K562 (cell line): Measurements from ENCODE around the gene METRN. TPM values are rescaled to one million over a fixed set of nuclear protein-coding genes. Genes with fewer than 3 reads are reported as not detected.
A peak's percentile ranks its signal among the peaks of the same experiment; 100 is the strongest.

ENCODE experiments used
- ATAC-seq: fragments of 200-7000 bp; cut with Tn5 transposase; 3 replicates; pipeline ENCODE4 v1.9.1; 2020; ENCODE audit warnings: moderate library complexity
- BruUV-seq: library from RNA; stranded (reverse); fragments of 400-500 nt; replicated peaks from 2 replicates; lab custom pipeline; 2021; lab: Mats Ljungman, UMichigan
- CTCF ChIA-PET: fragments of 300-600 bp; formaldehyde crosslinking; extraction: SDS; loops from one replicate; lab custom pipeline; 2021; ENCODE audit warnings: low intra/inter-chr PET ratio; lab: Yijun Ruan, JAX
- POLR2A ChIA-PET: fragments of 300-600, 350-650 bp; sonication (Branson Sonifier 250); formaldehyde crosslinking; extraction: SDS; loops from one replicate; lab custom pipeline; 2021; ENCODE audit warnings: antibody characterized with exemption, inconsistent platforms; lab: Yijun Ruan, JAX
- DNase-seq, 4 experiments: peaks; one replicate each; pipeline versions ENCODE4 v3.0.0 to v3.0.0-alpha.2; 2011 to 2018; ENCODE audit warnings: low spot score in 3 of 4, mixed read lengths in 3 of 4; ENCODE audit errors: extremely low read depth in 1 of 4
- FAIRE-seq: peaks from 2 replicates; lab custom pipeline; 2011; peaks lifted over from hg19 to GRCh38; lab: Jason Lieb, UNC
- H2AFZ ChIP-seq: 2 replicates; pipeline ENCODE4 v1.6.0; 2011; ENCODE audit warnings: low read depth, low read length, control low read depth, inconsistent platforms
- H3K27ac ChIP-seq: fragments of 200-600 bp; 3 replicates; pipeline ENCODE4 v1.8.0; 2011; ENCODE audit warnings: low read depth, mild to moderate bottlenecking, control low read depth, inconsistent platforms, low read length, moderate library complexity, mixed read lengths; ENCODE audit errors: extremely low read depth
- H3K27me3 ChIP-seq, 2 experiments: fragments of 300-600 bp in 1 of 2; 2 replicates in 1 of 2; 3 replicates in 1 of 2; pipeline versions ENCODE4 v1.6.0 to v1.8.0; 2011; ENCODE audit warnings: inconsistent platforms in 2 of 2, low read length in 2 of 2, mild to moderate bottlenecking in 1 of 2, mixed read lengths in 1 of 2, moderate library complexity in 1 of 2; ENCODE audit not compliant: control insufficient read depth in 2 of 2, insufficient read depth in 2 of 2
- H3K36me3 ChIP-seq: fragments of 300-600 bp; 3 replicates; pipeline ENCODE4 v1.8.0; 2011; ENCODE audit warnings: mild to moderate bottlenecking, low read length, inconsistent platforms; ENCODE audit not compliant: control insufficient read depth, insufficient read depth
- H3K4me1 ChIP-seq, 2 experiments: fragments of 200-600 bp in 1 of 2; replicated peaks in 1 of 2; 2 replicates in 1 of 2; 3 replicates in 1 of 2; pipeline versions ENCODE4 v1.5.1 to v1.8.0; 2011; ENCODE audit warnings: inconsistent platforms in 2 of 2, low read length in 2 of 2, mild to moderate bottlenecking in 1 of 2, mixed read lengths in 1 of 2, moderate library complexity in 1 of 2; ENCODE audit not compliant: control insufficient read depth in 2 of 2, insufficient read depth in 2 of 2
- H3K4me2 ChIP-seq: 2 replicates; pipeline ENCODE4 v1.6.1; 2011; ENCODE audit warnings: low read length, control low read depth, inconsistent platforms, mixed read lengths; ENCODE audit not compliant: insufficient read depth
- H3K4me3 ChIP-seq: fragments of 200-600 bp; sonication (generic), shearing (Covaris generic); 2 replicates; pipeline ENCODE4 v1.5.1; 2016; ENCODE audit warnings: control low read depth, inconsistent platforms
- H3K79me2 ChIP-seq: fragments of 200-600 bp; 3 replicates; pipeline ENCODE4 v1.8.0; 2011; ENCODE audit warnings: low read length, inconsistent platforms; ENCODE audit not compliant: control insufficient read depth, insufficient read depth
- H3K9ac ChIP-seq, 2 experiments: 2 replicates each; pipeline versions ENCODE4 v1.6.0 to v1.6.1; 2011; ENCODE audit warnings: low read depth in 2 of 2, low read length in 2 of 2, control low read depth in 1 of 2, inconsistent platforms in 1 of 2, mild to moderate bottlenecking in 1 of 2, mixed read lengths in 1 of 2; ENCODE audit not compliant: insufficient read depth in 1 of 2
- H3K9me1 ChIP-seq: one replicate; pipeline ENCODE4 v1.6.0; 2011; ENCODE audit warnings: inconsistent platforms, mild to moderate bottlenecking, low read length, moderate library complexity; ENCODE audit not compliant: control insufficient read depth, insufficient read depth
- H3K9me3 ChIP-seq: replicated peaks from 2 replicates; pipeline ENCODE4 v1.5.1; 2011; ENCODE audit warnings: low read depth, low read length, inconsistent platforms; ENCODE audit not compliant: control insufficient read depth, insufficient read depth
- H4K20me1 ChIP-seq: replicated peaks from 2 replicates; pipeline ENCODE4 v1.6.1; 2011; ENCODE audit warnings: low read length, inconsistent platforms, mixed read lengths; ENCODE audit not compliant: control insufficient read depth, insufficient read depth
- DIDO1 ChIP-seq: fragments of 450-650 bp; IDR thresholded peaks from 2 replicates; pipeline ENCODE4 v1.6.1; 2016; ENCODE audit warnings: low read depth, missing biosample characterization, missing genetic modification characterization
- GATAD2A ChIP-seq: fragments of 450-650 bp; IDR thresholded peaks from 2 replicates; pipeline ENCODE4 v1.6.1; 2017
- MTA1 ChIP-seq: fragments of 450-650 bp; IDR thresholded peaks from 2 replicates; pipeline ENCODE4 v1.6.1; 2017; ENCODE audit warnings: borderline replicate concordance
- NEUROD1 ChIP-seq: fragments of 150-350 bp; IDR thresholded peaks from 2 replicates; pipeline ENCODE4 v1.6.1; 2014; ENCODE audit warnings: borderline replicate concordance, low read length, low read depth; ENCODE audit not compliant: partially characterized antibody
- POLR2A ChIP-seq: fragments of 450-650 bp; conservative IDR thresholded peaks from 2 replicates; pipeline ENCODE4 v1.6.1; 2016
- POLR3A ChIP-seq: IDR thresholded peaks from 2 replicates; pipeline ENCODE4 v1.6.1; 2011; ENCODE audit warnings: borderline replicate concordance, mild to moderate bottlenecking, moderate library complexity; ENCODE audit not compliant: insufficient read length, insufficient read depth; ENCODE audit errors: extremely low read depth
- PRPF4 ChIP-seq: fragments of 200-400 bp; formaldehyde crosslinking; IDR thresholded peaks from one replicate; pipeline ENCODE4 v1.6.1; 2017; ENCODE audit warnings: low read length, low read depth, mild to moderate bottlenecking; ENCODE audit not compliant: insufficient read depth, poor library complexity, severe bottlenecking
- RBFOX2 ChIP-seq: fragments of 200-400 bp; formaldehyde crosslinking; IDR thresholded peaks from 2 replicates; pipeline ENCODE4 v1.6.1; 2017; ENCODE audit warnings: low read depth, mild to moderate bottlenecking, low read length, moderate library complexity
- ZNF134 ChIP-seq: fragments of 250-450 bp; sonication (Bioruptor Pico); conservative IDR thresholded peaks from 2 replicates; pipeline ENCODE4 v1.4.0; 2020
- ZNF592 ChIP-seq: fragments of 450-650 bp; IDR thresholded peaks from 2 replicates; pipeline ENCODE4 v1.6.1; 2017; ENCODE audit warnings: antibody characterized with exemption, mild to moderate bottlenecking
- WGBS: fragments of 100-300 bp; shearing (Covaris generic); methylation state at CpG from one replicate; pipeline ENCODE4 v1.1.6; 2016; ENCODE audit warnings: low coverage, mixed read lengths; ENCODE audit not compliant: insufficient coverage; ENCODE audit errors: missing lambda C conversion rate; 5-methylcytosine and 5-hydroxymethylcytosine counted together
- in situ Hi-C: fragments of 300-500 bp; cut with MboI; formaldehyde crosslinking; loops from 4 replicates; pipeline ENCODE4 v1.15.0; 2018; ENCODE audit warnings: inconsistent platforms, mixed read lengths
- intact Hi-C: fragments of 100-400 bp; cut with micrococcal nuclease; formaldehyde crosslinking; loops from 2 replicates; pipeline ENCODE4 v1.14.2; 2022
- polyA plus RNA-seq, 8 experiments: library from polyadenylated mRNA; depleted of rRNA in 4 of 8; stranded (reverse) in 5 of 8; unstranded in 3 of 8; fragments of >200 nt; fragmentation: Nextera tagmentation in 2 of 8; fragmentation: Illumina TruSeq in 1 of 8; extraction: Ambion mirVana in 2 of 8; extraction: Trizol in 1 of 8; gene quantifications; 2 replicates each; pipeline versions ENCODE4 v1.2.1 to v1.2.3, GENCODE V29; 2011 to 2014; ENCODE audit warnings: inconsistent platforms in 1 of 8, missing spikeins in 1 of 8
- total RNA-seq, 7 experiments: library from RNA; depleted of rRNA in 6 of 7; stranded (reverse); fragments of >200 nt in 6 of 7; fragmentation: Illumina TruSeq in 2 of 7; extraction: Trizol in 2 of 7; gene quantifications; 2 replicates each; pipeline versions ENCODE4 v1.2.1 to v1.2.3, GENCODE V29; 2011 to 2021; ENCODE audit warnings: low replicate concordance in 1 of 7
- TF ChIP-seq, protein P1 (sequence below): fragments of 200-800 bp; sonication (Bioruptor generic); IDR thresholded peaks from 2 replicates; pipeline ENCODE4 v1.6.1; 2017; ENCODE audit warnings: missing genetic modification characterization, missing compliant biosample characterization

Gene METRN
- total and polyA plus RNA-seq, 9 of the 15 experiments (the other 6 are each of a cell fraction or from before 2014, with no cell fraction given): 0.20 to 89.8 (median 15.4) TPM

- H4K20me1 ChIP-seq: no peaks in the 10 kb centered on the region; the same call in none of the 2 replicates
- H3K4me3 ChIP-seq: no peak overlapping the region
- DNase-seq: no peak
- ChIA-PET POLR2A (interaction anchor here (0.7 to 2.0 kb wide), 9 partner anchors 9 to 82 kb away, joined by 3 to 16 read pairs (median 5); partner anchors contain the start of genes ANTKMT, CIAO3 and GNG13), CTCF (no interaction called here)
- peak overlapping the region in 1 of 2 experiments; percentile 86; a peak in 2 of 4 replicates for H3K9ac ChIP-seq
- peaks cover 25% of the 10 kb centered on the region for H3K79me2 ChIP-seq
- BruUV-seq: no TSS peak
- H3K27me3 ChIP-seq: no peaks in the 10 kb centered on the region
- in situ Hi-C loops: no loop called here
- no peak overlapping the region for H3K4me2 ChIP-seq
- WGBS: 88% methylated on average over 19 of the region's 22 CpGs
- H3K27ac ChIP-seq: no peak overlapping the region
- peaks cover 64% of the 10 kb centered on the region; the same call in 2 of the 3 replicates for H3K36me3 ChIP-seq
- no peaks in the 10 kb centered on the region for H3K9me3 ChIP-seq
- no peaks in the 10 kb centered on the region for H3K9me1 ChIP-seq
- H3K4me1 ChIP-seq: peaks cover 10 to 93% of the 10 kb centered on the region in 2 experiments; a peak in 4 of 5 replicates
- no peak for ATAC-seq
- no peak overlapping the region for H2AFZ ChIP-seq
- FAIRE-seq: no peak
- intact Hi-C loops: no loop called here
- TF ChIP-seq RBFOX2 (peak; percentile 38; the same call in 1 of the 2 replicates), POLR2A (peak; percentile 3; the same call in 1 of the 2 replicates), NEUROD1 (no peak), PRPF4 (no peak), GATAD2A (no peak), ZNF134 (no peak), POLR3A (no peak), DIDO1 (no peak), ZNF592 (no peak), MTA1 (no peak)
- TF ChIP-seq, protein P1, sequence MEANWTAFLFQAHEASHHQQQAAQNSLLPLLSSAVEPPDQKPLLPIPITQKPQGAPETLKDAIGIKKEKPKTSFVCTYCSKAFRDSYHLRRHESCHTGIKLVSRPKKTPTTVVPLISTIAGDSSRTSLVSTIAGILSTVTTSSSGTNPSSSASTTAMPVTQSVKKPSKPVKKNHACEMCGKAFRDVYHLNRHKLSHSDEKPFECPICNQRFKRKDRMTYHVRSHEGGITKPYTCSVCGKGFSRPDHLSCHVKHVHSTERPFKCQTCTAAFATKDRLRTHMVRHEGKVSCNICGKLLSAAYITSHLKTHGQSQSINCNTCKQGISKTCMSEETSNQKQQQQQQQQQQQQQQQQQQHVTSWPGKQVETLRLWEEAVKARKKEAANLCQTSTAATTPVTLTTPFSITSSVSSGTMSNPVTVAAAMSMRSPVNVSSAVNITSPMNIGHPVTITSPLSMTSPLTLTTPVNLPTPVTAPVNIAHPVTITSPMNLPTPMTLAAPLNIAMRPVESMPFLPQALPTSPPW: no peak
Measured at GRCh38 chr16:730666-731509, 16.0 kb downstream of the METRN start.
